Immature natural killer cell (primary cell): ENCODE data around the gene HES7. TPM values are rescaled to one million over a fixed set of nuclear protein-coding genes. Genes with fewer than 3 reads are reported as not detected.

Experiments
- DNase-seq, 3 donors: peaks; one replicate each; pipeline ENCODE4 v3.0.0; 2022; ENCODE audit warnings: mixed read lengths in 1 of 3
- H3K27ac Mint-ChIP-seq, 6 donors: one replicate each; pipeline ENCODE4 v1.8.0; 2020; ENCODE audit warnings: mixed read lengths in 6 of 6, mild to moderate bottlenecking in 5 of 6, inconsistent platforms in 4 of 6, moderate library complexity in 3 of 6
- H3K27me3 Mint-ChIP-seq, 3 donors: one replicate each; pipeline ENCODE4 v1.8.0; 2020 to 2021; ENCODE audit warnings: low read depth in 3 of 3, mild to moderate bottlenecking in 3 of 3, mixed read lengths in 3 of 3, moderate library complexity in 3 of 3, inconsistent platforms in 1 of 3
- H3K36me3 Mint-ChIP-seq, 3 donors: one replicate each; pipeline ENCODE4 v1.8.0; 2020; ENCODE audit warnings: mixed read lengths in 3 of 3, inconsistent platforms in 2 of 3, mild to moderate bottlenecking in 2 of 3
- H3K4me1 Mint-ChIP-seq, 2 donors: one replicate each; pipeline ENCODE4 v1.8.0; 2020; ENCODE audit warnings: inconsistent platforms in 2 of 2, mild to moderate bottlenecking in 2 of 2, mixed read lengths in 2 of 2, moderate library complexity in 1 of 2
- H3K4me3 Mint-ChIP-seq, 5 donors: one replicate each; pipeline ENCODE4 v1.8.0; 2020; ENCODE audit warnings: mild to moderate bottlenecking in 5 of 5, mixed read lengths in 5 of 5, inconsistent platforms in 3 of 5, moderate library complexity in 3 of 5
- H3K9me3 Mint-ChIP-seq, 6 donors: one replicate each; pipeline ENCODE4 v1.8.0; 2020; ENCODE audit warnings: mild to moderate bottlenecking in 6 of 6, mixed read lengths in 6 of 6, inconsistent platforms in 4 of 6, moderate library complexity in 3 of 6
- polyA plus RNA-seq, 3 donors: library from polyadenylated mRNA; unstranded; fragments of 300-500 nt; fragmentation: Illumina TruSeq; gene quantifications; one replicate each; pipeline ENCODE4 v1.2.3, GENCODE V29; 2021

HES7 gene
- polyA plus RNA-seq, 3 donors from 2014 or later, result not detected

DNA sequence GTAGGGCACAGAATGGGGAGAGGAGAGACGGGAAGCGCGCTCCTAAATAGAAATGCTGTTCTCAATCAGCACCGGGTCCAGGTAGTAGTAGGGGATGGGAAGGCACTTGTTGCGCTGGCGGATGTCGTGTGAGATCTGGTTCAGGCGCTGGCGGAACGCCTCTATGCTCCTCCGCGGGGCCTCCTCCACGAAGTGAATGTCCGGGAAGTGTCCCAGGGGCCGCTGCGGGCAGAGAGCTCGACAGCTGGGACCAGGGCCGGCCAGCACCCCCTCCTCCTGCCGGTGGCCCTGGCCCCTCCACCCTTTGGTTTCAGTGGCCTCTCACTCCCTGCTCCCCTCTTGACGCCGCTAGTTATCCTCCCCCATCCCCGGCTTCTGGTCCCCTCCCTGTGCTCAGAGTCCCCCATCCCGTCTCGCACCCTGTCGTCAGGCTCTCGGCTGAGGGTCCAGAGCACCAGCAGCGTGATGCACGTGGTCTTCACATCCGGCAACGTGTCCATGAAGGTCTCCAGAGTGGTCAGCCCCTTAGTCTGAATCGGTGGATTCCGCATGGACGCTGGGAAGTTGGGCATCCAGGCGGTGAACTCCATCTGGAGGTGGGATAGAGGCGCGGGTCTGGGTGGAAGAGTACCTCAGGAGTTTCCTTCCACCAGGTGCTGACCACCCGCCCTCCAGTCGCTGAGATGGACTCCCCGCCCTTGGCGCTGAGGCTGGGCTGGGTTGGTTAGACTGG lies 51.0 kb downstream of the HES7 start:
- Mint-ChIP-seq H3K27ac (peak overlapping the region in 3 of 6 donors; percentile 33 to 86 (median 75)), H3K9me3 (peaks cover 0 to 2% (median 0%) of the 10 kb centered on the region in 6 donors), H3K4me3 (peak overlapping the region; percentile 42 to 72 (median 65)), H3K36me3 (no peaks in the 10 kb centered on the region), H3K27me3 (peaks cover 12 to 32% (median 25%) of the 10 kb centered on the region in 3 donors), H3K4me1 (peaks cover 17 to 22% of the 10 kb centered on the region in 2 donors)
- DNase-seq, result no peak

DNA sequence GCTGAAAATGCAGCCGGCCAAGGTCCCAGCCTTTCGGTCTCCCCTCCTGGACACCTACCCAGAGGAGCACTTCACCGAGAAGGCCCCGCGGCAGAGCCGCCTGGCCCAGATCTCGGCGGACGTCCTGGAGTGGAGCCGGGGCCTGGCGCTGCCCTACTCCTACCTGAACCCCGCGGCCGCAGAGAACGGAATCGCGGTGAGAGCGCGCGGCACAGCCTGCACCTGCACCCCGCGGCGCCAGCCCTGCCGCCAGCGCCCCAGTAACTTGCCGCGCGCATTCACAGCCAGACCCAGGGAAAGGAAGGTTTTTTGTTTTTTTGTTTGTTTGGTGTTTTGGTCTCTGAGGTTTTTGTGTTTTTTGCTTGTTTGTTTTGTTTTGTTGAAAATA lies 51.6 kb downstream of the HES7 start:
- peaks cover 0 to 2% (median 0%) of the 10 kb centered on the region in 6 donors for H3K9me3 Mint-ChIP-seq
- H3K4me1 Mint-ChIP-seq, result peaks cover 17 to 22% of the 10 kb centered on the region in 2 donors
- no peak for DNase-seq
- H3K27me3 Mint-ChIP-seq, result peaks cover 12 to 35% (median 24%) of the 10 kb centered on the region in 3 donors
- no peaks in the 10 kb centered on the region for H3K36me3 Mint-ChIP-seq
- peak overlapping the region in 2 of 6 donors; percentile 33 to 86 for H3K27ac Mint-ChIP-seq
- peak overlapping the region; percentile 42 to 72 (median 65) for H3K4me3 Mint-ChIP-seq

DNA sequence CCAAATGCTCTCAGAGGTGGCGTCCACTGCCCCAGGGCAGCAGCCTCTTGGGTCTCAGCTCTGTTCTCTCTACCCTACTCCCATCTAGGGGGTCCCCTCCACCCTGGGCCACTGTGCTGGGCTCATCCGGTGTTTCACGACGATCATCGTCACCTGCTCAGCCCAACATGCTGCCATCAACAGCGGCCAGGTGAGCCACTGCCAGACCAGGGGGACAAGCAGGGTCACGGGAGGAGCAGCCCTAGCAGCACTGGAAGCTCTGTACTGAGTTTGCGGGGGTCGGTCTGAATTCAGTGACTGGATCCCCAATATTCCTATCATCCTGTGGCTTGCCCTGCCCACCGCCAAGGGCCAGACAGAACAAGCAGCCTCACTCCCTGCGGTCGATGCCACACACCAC lies 52.4 kb downstream of the HES7 start:
- Mint-ChIP-seq H3K9me3 (peaks cover 0 to 2% (median 0%) of the 10 kb centered on the region in 6 donors), H3K4me1 (peaks cover 17 to 22% of the 10 kb centered on the region in 2 donors), H3K27ac (no peak overlapping the region), H3K36me3 (no peaks in the 10 kb centered on the region), H3K4me3 (no peak overlapping the region), H3K27me3 (peaks cover 12 to 35% (median 23%) of the 10 kb centered on the region in 3 donors)
- no peak for DNase-seq

Other genes with a start within 250 kb of the HES7 start
- gene CHD3, start 235.3 kb downstream of the HES7 start, polyA plus RNA-seq, result 10 to 100 TPM in 1 of 3 donors, 1 to 10 TPM in 1, under 1 TPM in 1; 0.72 to 19.6 (median 3.5) TPM
- 1 to 10 TPM; 1.9 to 3.3 (median 2.7) TPM for gene RNF227, start 207.8 kb downstream of the HES7 start, polyA plus RNA-seq
- gene KCNAB3, start 194.2 kb downstream of the HES7 start, polyA plus RNA-seq, result under 1 TPM in 2 of 3 donors, not detected in 1; 0.15 to 0.26 TPM
- gene TRAPPC1, start 192.2 kb downstream of the HES7 start, polyA plus RNA-seq, result 100 to 1,000 TPM; 233 to 379 (median 288) TPM
- gene CNTROB, start 191.9 kb downstream of the HES7 start, polyA plus RNA-seq, result 10 to 100 TPM in 1 of 3 donors, 1 to 10 TPM in 2; 1.8 to 14.4 (median 8.3) TPM
- gene GUCY2D, start 121.5 kb downstream of the HES7 start, polyA plus RNA-seq, result not detected
- not detected for gene ALOX15B, start 85.0 kb downstream of the HES7 start, polyA plus RNA-seq
- under 1 TPM in 1 of 3 donors, not detected in 2; 0.17 TPM for gene ALOX12B, start 36.4 kb downstream of the HES7 start, polyA plus RNA-seq
- gene ALOXE3, start 5.6 kb downstream of the HES7 start, polyA plus RNA-seq, result not detected
- 1 to 10 TPM; 3.5 to 8.5 (median 4.5) TPM for gene PER1, start 28.3 kb upstream of the HES7 start, polyA plus RNA-seq
- gene VAMP2, start 38.8 kb upstream of the HES7 start, polyA plus RNA-seq, result 10 to 100 TPM; 33.6 to 93.6 (median 39.5) TPM
- 10 to 100 TPM; 53.3 to 69.3 (median 64.0) TPM for gene TMEM107, start 52.3 kb upstream of the HES7 start, polyA plus RNA-seq
- 10 to 100 TPM; 24.0 to 38.8 (median 27.5) TPM for gene BORCS6, start 66.1 kb upstream of the HES7 start, polyA plus RNA-seq
- 1 to 10 TPM in 2 of 3 donors, under 1 TPM in 1; 0.60 to 3.1 (median 1.6) TPM for gene AURKB, start 86.5 kb upstream of the HES7 start, polyA plus RNA-seq
- 10 to 100 TPM in 2 of 3 donors, 1 to 10 TPM in 1; 9.7 to 30.7 (median 15.9) TPM for gene CTC1, start 124.0 kb upstream of the HES7 start, polyA plus RNA-seq
- gene PFAS, start 125.2 kb upstream of the HES7 start, polyA plus RNA-seq, result 10 to 100 TPM in 2 of 3 donors, 1 to 10 TPM in 1; 5.4 to 18.2 (median 14.4) TPM
- gene RANGRF, start 164.6 kb upstream of the HES7 start, polyA plus RNA-seq, result 10 to 100 TPM; 94.7 to 99.7 (median 99.1) TPM
- gene SLC25A35, start 171.3 kb upstream of the HES7 start, polyA plus RNA-seq, result 1 to 10 TPM in 2 of 3 donors, under 1 TPM in 1; 0.91 to 2.6 (median 2.0) TPM
- not detected for gene ARHGEF15, start 186.1 kb upstream of the HES7 start, polyA plus RNA-seq
- not detected for gene ODF4, start 215.7 kb upstream of the HES7 start, polyA plus RNA-seq